Measurements from ENCODE around the gene PTPN4.

Gene PTPN4

GRCh38 chr2:119730671-119731177 is 29.0 kb upstream of the PTPN4 start:
- no peak overlapping the region for H3K9ac ChIP-seq
- TF ChIP-seq Cebpa-rat (IDR thresholded peaks at IDR 0.05), result no peak
- H3K4me2 ChIP-seq, result peak overlapping the region in 9 of 11 experiments; percentile 9 to 76 (median 64); a peak in 16 of 22 replicates
- peaks cover 0 to 5% (median 0%) of the 10 kb centered on the region in 11 experiments; a peak in 1 of 22 replicates for H3K27me3 ChIP-seq
- no peaks in the 10 kb centered on the region for H3K36me3 ChIP-seq
- H3K4me3 ChIP-seq, result no peak overlapping the region
- H4K20me1 ChIP-seq, result no peaks in the 10 kb centered on the region
- no peak overlapping the region for H3K27ac ChIP-seq
- no peaks in the 10 kb centered on the region for H3K9me3 ChIP-seq (replicated peaks in 1 of 11)
- peaks cover 0 to 49% (median 29%) of the 10 kb centered on the region in 10 experiments; a peak in 18 of 20 replicates for H3K4me1 ChIP-seq

- no peak for TF ChIP-seq Cebpa-rat (IDR thresholded peaks at IDR 0.05)
- peak overlapping the region in 3 of 11 experiments; percentile 3 to 15 (median 8); a peak in 2 of 22 replicates for H3K4me2 ChIP-seq
- H3K36me3 ChIP-seq, result no peaks in the 10 kb centered on the region
- no peaks in the 10 kb centered on the region for H4K20me1 ChIP-seq
- H3K4me3 ChIP-seq, result no peak overlapping the region
- no peaks in the 10 kb centered on the region for H3K9me3 ChIP-seq (replicated peaks in 1 of 11)
- no peak overlapping the region for H3K9ac ChIP-seq
- no peak overlapping the region for H3K27ac ChIP-seq
- peaks cover 0 to 5% (median 0%) of the 10 kb centered on the region in 11 experiments; a peak in 1 of 22 replicates for H3K27me3 ChIP-seq
- peaks cover 0 to 49% (median 29%) of the 10 kb centered on the region in 10 experiments; a peak in 18 of 20 replicates for H3K4me1 ChIP-seq
These were observed 27.7 kb upstream of the PTPN4 start for GRCh38 chr2:119731983-119732382.

GRCh38 chr2:119732601-119733164 is 27.0 kb upstream of the PTPN4 start:
- H3K27ac ChIP-seq, result no peak overlapping the region
- H3K9ac ChIP-seq, result no peak overlapping the region
- TF ChIP-seq Cebpa-rat (IDR thresholded peaks at IDR 0.05), result no peak
- no peak overlapping the region for H3K4me3 ChIP-seq
- H3K4me2 ChIP-seq, result peak overlapping the region in 2 of 11 experiments; percentile 3 to 15; a peak in 2 of 22 replicates
- H3K36me3 ChIP-seq, result no peaks in the 10 kb centered on the region
- H4K20me1 ChIP-seq, result no peaks in the 10 kb centered on the region
- H3K27me3 ChIP-seq, result peaks cover 0 to 5% (median 0%) of the 10 kb centered on the region in 11 experiments; a peak in 1 of 22 replicates
- peaks cover 0 to 49% (median 29%) of the 10 kb centered on the region in 10 experiments; a peak in 18 of 20 replicates for H3K4me1 ChIP-seq
- no peaks in the 10 kb centered on the region for H3K9me3 ChIP-seq (replicated peaks in 1 of 11)

- no peak overlapping the region for H3K9ac ChIP-seq
- peaks cover 0 to 51% (median 29%) of the 10 kb centered on the region in 10 experiments; a peak in 18 of 20 replicates for H3K4me1 ChIP-seq
- H3K36me3 ChIP-seq, result no peaks in the 10 kb centered on the region
- H3K4me3 ChIP-seq, result no peak overlapping the region
- peaks cover 0 to 5% (median 0%) of the 10 kb centered on the region in 11 experiments; a peak in 1 of 22 replicates for H3K27me3 ChIP-seq
- H3K27ac ChIP-seq, result peak overlapping the region in 1 of 11 experiments; percentile 18; a peak in 1 of 22 replicates
- no peaks in the 10 kb centered on the region for H4K20me1 ChIP-seq
- H3K4me2 ChIP-seq, result peak overlapping the region; percentile 18 to 82 (median 67); a peak in 20 of 22 replicates
- no peaks in the 10 kb centered on the region for H3K9me3 ChIP-seq (replicated peaks in 1 of 11)
- no peak for TF ChIP-seq Cebpa-rat (IDR thresholded peaks at IDR 0.05)
These were observed 25.7 kb upstream of the PTPN4 start for GRCh38 chr2:119734047-119734446.

- H3K36me3 ChIP-seq, result no peaks in the 10 kb centered on the region
- no peaks in the 10 kb centered on the region for H3K9me3 ChIP-seq (replicated peaks in 1 of 11)
- no peak overlapping the region for H3K4me3 ChIP-seq
- no peaks in the 10 kb centered on the region for H4K20me1 ChIP-seq
- H3K4me1 ChIP-seq, result peaks cover 8 to 57% (median 34%) of the 10 kb centered on the region in 10 experiments
- no peak overlapping the region for H3K27ac ChIP-seq
- no peak overlapping the region for H3K4me2 ChIP-seq
- TF ChIP-seq Cebpa-rat (IDR thresholded peaks at IDR 0.05), result no peak
- H3K9ac ChIP-seq, result no peak overlapping the region
- peaks cover 0 to 5% (median 0%) of the 10 kb centered on the region in 11 experiments; a peak in 1 of 22 replicates for H3K27me3 ChIP-seq
These were observed 24.2 kb upstream of the PTPN4 start for GRCh38 chr2:119735565-119735964.

- H3K27ac ChIP-seq, result no peak overlapping the region
- no peak overlapping the region for H3K4me3 ChIP-seq
- peaks cover 0 to 5% (median 0%) of the 10 kb centered on the region in 11 experiments; a peak in 1 of 22 replicates for H3K27me3 ChIP-seq
- H3K9me3 ChIP-seq (replicated peaks in 1 of 11), result no peaks in the 10 kb centered on the region
- no peak overlapping the region for H3K4me2 ChIP-seq
- peaks cover 8 to 55% (median 30%) of the 10 kb centered on the region in 10 experiments for H3K4me1 ChIP-seq
- H3K9ac ChIP-seq, result no peak overlapping the region
- no peaks in the 10 kb centered on the region for H3K36me3 ChIP-seq
- TF ChIP-seq Cebpa-rat (IDR thresholded peaks at IDR 0.05), result no peak
- H4K20me1 ChIP-seq, result no peaks in the 10 kb centered on the region
These were observed 23.7 kb upstream of the PTPN4 start for GRCh38 chr2:119736021-119736420.

GRCh38 chr2:119739580-119740255 is 20.0 kb upstream of the PTPN4 start:
- no peaks in the 10 kb centered on the region for H3K27me3 ChIP-seq
- peak overlapping the region; percentile 25 to 83 (median 64) for H3K4me2 ChIP-seq
- peak overlapping the region in 2 of 11 experiments; percentile 4 to 11; a peak in 2 of 22 replicates for H3K9ac ChIP-seq
- H3K4me3 ChIP-seq, result no peak overlapping the region
- peaks cover 8 to 24% (median 15%) of the 10 kb centered on the region in 10 experiments for H3K4me1 ChIP-seq
- no peaks in the 10 kb centered on the region for H4K20me1 ChIP-seq
- no peaks in the 10 kb centered on the region for H3K9me3 ChIP-seq (replicated peaks in 1 of 11)
- no peaks in the 10 kb centered on the region for H3K36me3 ChIP-seq
- no peak for TF ChIP-seq Cebpa-rat (IDR thresholded peaks at IDR 0.05)
- peak overlapping the region in 2 of 11 experiments; percentile 16 to 39; a peak in 3 of 22 replicates for H3K27ac ChIP-seq

GRCh38 chr2:119741001-119741400 is 18.7 kb upstream of the PTPN4 start:
- H3K4me1 ChIP-seq, result peaks cover 8 to 21% (median 14%) of the 10 kb centered on the region in 10 experiments
- no peak overlapping the region for H3K4me3 ChIP-seq
- no peaks in the 10 kb centered on the region for H4K20me1 ChIP-seq
- H3K27ac ChIP-seq, result no peak overlapping the region
- no peak for TF ChIP-seq Cebpa-rat (IDR thresholded peaks at IDR 0.05)
- no peak overlapping the region for H3K4me2 ChIP-seq
- no peaks in the 10 kb centered on the region for H3K27me3 ChIP-seq
- no peaks in the 10 kb centered on the region for H3K36me3 ChIP-seq
- H3K9me3 ChIP-seq (replicated peaks in 1 of 11), result no peaks in the 10 kb centered on the region
- H3K9ac ChIP-seq, result no peak overlapping the region

- H3K4me2 ChIP-seq, result no peak overlapping the region
These were observed 17.9 kb upstream of the PTPN4 start for GRCh38 chr2:119741868-119742267.

More at GRCh38 chr2:119741868-119742267, 17.9 kb upstream of the PTPN4 start:
- Histone ChIP-seq H3K4me1 (peaks cover 8 to 21% (median 14%) of the 10 kb centered on the region in 10 experiments), H3K27ac (no peak overlapping the region), H3K36me3 (no peaks in the 10 kb centered on the region), H3K27me3 (no peaks in the 10 kb centered on the region), H3K9ac (no peak overlapping the region), H3K9me3 (replicated peaks in 1 of 11) (no peaks in the 10 kb centered on the region), H3K4me3 (no peak overlapping the region), H4K20me1 (no peaks in the 10 kb centered on the region)
- TF ChIP-seq Cebpa-rat (IDR thresholded peaks at IDR 0.05), result no peak
